GM10266 (cell line): ENCODE data around the gene HOXA6.

Experiments
- DNase-seq: peaks from one replicate; pipeline ENCODE4 v3.0.0; 2012; ENCODE audit errors: extremely low spot score
- TF ChIP-seq, protein P1 (sequence below): IDR thresholded peaks from 2 replicates; pipeline ENCODE4 v1.5.1; 2012; ENCODE audit warnings: mild to moderate bottlenecking, low read depth; ENCODE audit not compliant: control insufficient read depth, insufficient read depth; ENCODE audit errors: missing control alignments

The HOXA6 gene

DNA sequence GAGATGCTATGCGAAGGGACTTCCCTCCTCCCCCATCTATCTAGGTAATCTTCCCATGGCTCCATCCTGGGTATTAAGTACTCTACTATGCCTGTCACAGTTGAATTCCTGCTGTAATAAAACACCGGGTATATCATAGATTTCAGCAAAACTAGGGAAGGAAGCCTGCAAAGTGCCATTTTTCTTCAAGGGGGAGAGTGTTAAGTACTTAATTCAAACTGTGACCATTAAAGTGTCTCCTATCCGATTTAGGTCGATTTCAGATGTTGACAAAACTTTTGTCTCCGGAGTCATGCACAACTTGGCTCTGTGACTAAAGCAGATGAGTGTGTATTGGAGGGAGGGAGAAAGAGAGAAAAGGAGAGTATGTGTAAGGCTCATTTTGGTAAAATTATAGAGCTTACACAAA is 21.6 kb downstream of the HOXA6 start:
- no peak for DNase-seq
- TF ChIP-seq, protein P1, sequence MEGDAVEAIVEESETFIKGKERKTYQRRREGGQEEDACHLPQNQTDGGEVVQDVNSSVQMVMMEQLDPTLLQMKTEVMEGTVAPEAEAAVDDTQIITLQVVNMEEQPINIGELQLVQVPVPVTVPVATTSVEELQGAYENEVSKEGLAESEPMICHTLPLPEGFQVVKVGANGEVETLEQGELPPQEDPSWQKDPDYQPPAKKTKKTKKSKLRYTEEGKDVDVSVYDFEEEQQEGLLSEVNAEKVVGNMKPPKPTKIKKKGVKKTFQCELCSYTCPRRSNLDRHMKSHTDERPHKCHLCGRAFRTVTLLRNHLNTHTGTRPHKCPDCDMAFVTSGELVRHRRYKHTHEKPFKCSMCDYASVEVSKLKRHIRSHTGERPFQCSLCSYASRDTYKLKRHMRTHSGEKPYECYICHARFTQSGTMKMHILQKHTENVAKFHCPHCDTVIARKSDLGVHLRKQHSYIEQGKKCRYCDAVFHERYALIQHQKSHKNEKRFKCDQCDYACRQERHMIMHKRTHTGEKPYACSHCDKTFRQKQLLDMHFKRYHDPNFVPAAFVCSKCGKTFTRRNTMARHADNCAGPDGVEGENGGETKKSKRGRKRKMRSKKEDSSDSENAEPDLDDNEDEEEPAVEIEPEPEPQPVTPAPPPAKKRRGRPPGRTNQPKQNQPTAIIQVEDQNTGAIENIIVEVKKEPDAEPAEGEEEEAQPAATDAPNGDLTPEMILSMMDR = no peak

DNA sequence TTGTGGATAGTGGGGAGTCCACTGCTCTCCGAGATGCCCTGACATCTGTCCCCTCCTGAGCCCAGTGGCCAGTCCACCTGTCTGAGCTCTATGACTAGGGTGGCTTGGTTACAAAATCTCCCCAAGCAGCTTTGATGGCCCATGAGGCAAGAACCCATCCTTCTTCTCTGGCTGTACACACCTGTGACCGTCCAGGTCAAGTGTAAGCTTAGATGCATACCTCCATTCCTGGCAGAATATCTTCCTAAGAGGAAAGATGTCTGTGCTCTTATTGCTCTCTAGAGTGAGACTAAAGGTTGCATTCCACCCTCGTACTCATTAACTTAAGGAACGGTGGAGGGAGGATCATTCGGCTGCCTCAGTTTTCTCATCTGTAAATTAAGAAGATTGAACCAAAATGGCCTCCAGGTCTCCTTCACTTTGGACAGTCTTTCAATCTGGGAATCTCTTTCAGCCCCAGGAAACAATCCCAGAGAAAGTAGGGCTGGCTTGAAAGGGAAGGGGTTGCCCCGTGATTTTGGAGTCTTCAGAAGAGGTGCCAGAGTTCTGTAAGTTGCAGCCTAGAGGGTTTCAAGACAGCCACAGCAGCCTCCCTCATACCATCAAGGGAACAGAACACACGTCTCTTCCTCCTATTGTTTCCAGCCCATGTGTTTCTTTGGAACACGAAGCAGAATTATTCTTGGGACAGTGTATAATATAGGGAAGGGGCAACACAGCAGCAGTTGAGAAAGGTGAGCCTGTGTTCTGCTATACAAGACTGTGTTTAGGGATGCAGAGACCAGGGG is 22.5 kb downstream of the HOXA6 start:
- DNase-seq = no peak
- TF ChIP-seq, protein P1 = no peak

DNA sequence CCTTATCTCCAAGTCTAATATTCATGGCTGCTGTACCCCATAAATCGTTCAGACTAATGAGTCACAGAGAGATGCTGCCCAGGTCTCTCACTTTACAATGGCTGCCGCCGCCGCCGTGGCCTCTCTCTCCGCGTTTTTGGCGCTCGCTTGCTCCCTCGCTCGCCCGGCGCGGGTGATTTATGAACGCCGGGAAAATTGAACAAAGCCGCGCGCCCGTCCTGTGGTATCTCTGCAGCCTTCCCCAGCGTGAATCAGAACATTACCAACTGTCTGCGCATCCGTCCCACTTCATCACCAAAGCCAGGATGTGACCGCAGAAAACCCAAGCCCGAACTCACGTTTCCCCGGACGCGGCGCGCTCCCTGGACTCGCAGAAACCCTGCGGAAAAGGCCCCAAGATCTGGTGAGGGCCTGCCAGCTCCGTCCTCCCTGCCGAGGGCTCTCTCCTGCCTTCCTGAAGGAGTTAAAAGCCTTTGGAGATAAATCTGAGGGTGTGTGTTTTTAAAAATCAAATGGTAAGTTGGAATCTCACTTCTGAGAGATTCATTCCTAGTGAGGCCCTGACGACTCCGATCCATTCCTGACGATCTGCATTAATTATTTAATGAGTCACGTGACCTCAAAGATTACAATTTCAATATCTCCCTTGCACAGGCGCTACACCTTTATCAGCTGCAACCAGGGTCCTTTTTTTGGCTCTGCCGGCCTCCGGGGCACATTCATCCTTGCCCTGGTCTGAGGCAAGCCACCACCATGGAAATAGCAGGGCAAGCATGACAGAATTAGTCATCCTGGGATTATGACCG is 23.3 kb downstream of the HOXA6 start:
- no peak for DNase-seq
- TF ChIP-seq, protein P1 = no peak

DNA sequence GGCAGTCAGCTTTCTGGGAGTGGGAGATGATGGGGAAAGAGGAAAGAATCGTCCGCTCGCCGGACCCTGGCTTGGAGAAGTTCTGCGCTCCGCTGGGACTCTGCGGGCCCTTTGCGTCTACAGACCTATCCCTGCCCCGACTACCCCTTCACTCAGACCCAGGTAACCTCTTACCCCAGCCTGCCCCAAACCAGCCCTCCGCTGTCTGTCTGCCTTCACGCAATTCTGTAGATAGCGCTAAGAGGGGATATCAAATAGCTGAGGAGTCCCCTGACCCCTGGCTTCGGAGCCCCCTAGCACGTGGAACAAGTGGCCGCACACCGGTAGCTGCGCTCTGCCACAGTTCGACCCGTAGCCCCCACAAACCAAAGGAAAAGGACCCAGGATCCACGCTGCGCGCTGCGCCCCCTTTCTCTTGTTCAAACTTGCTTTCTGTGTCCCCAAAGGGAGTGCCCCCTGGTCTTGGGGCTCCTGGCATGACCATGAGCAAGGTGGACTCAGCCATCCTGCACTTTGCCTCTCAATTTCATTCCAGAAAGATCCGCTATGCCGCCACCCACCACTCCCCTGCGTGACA is 24.0 kb downstream of the HOXA6 start:
- DNase-seq = no peak
- TF ChIP-seq, protein P1 = no peak

DNA sequence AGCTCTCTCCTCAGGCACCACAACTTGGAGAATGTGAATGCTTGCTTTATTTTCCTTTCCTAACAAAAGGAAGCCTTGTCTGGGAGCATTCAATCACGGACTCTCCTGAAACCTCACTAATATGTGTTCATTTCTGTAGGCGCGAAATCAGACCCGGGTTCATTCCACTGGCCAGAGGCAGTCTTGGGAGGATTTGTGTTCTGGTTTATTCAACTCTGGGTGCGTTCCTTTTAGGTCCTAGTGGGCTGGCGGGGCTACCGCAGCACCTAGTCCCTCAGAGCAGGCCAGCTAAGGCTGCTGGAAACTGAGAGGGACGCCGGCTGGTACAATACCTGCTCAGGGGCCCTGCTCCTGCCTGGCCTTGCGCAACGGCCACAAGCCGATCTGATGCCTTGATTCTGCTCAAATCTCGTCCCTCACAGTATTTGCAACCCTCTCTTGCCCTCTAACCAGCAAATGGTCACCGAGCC is 24.5 kb downstream of the HOXA6 start:
- no peak for DNase-seq

DNA sequence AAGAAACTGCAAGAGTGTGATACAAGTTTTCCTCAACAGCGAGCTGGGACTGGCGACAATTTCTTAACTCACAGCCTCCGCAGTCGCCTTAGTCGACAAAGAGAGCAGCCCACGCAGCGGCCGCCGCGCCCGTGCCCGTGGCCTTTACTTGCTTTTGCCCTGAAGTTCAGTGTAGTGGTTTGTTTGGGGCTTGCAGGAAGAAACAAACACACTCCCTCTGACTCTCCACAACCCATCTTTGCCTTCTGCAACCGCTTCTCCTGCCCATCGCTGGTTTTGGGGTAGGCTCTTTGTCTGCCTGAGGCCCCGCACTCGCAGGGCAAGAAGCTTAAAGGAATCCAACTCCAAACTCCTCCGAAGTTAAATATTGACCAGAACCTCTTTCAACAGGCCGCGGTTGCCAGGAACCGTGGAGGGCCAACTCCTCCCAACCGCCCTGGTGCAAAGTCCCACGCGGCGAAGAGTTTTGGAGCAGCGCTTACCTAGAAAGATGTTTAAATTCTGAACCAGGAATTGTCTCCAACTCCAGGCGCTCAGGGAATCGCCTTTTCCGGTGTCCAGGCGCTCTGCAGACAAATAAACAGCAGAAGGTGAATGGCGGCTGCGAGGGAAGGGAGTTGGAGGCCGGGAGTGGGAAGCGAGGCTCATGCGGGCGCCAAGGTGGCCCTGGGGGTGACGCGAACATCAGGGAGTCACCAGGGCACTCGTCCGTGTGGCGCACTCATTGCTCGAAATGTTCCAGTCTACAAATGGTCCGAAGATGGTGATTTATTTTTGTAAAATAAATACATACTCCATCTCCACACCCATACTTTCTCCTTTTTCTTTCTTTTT is 25.3 kb downstream of the HOXA6 start:
- TF ChIP-seq, protein P1 = no peak
- DNase-seq = no peak

More for the DNA sequence above, 24.5 kb downstream of the HOXA6 start:
- TF ChIP-seq, protein P1 = no peak
